Peyer's patch (tissue), 4 donors: ENCODE data around the gene VSIR.

ENCODE experiments used
- POLR2A ChIP-seq, 2 donors: fragments of 450-650 bp; IDR thresholded peaks; one replicate each; pipeline ENCODE4 v1.5.1; 2017; ENCODE audit warnings: antibody characterized with exemption in 2 of 2, mild to moderate bottlenecking in 2 of 2, moderate library complexity in 2 of 2
- TF ChIP-seq, protein P1 (sequence below), 6 experiments: fragments of 450-650 bp in 4 of 6; fragments of 200-600 bp in 2 of 6; sonication (generic) in 1 of 6; IDR thresholded peaks; one replicate each; pipeline ENCODE4 v1.5.1; 2017 to 2019; ENCODE audit warnings: antibody characterized with exemption in 6 of 6, mild to moderate bottlenecking in 3 of 6, moderate library complexity in 1 of 6

DNA sequence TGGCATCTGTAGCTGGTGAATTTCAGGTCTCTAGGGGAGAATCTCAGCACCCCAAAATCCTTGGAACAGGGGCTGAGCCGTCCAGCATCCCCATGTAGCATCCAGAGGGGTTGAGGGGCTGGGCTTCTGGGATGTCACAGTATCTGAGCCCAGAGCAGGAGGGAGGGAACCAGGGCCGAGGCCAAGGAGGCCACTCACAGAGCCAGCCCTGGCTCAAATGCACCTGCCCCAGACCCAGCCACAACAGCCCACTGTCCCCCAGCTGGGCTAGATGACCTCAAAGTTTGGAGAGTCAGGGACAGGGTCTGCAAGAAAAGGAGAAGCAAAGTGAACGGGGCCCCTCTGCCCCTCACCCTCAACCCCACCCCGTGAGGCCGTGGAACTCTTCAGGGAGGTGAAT, 22.3 kb downstream of the VSIR start:
- TF ChIP-seq, protein P1, sequence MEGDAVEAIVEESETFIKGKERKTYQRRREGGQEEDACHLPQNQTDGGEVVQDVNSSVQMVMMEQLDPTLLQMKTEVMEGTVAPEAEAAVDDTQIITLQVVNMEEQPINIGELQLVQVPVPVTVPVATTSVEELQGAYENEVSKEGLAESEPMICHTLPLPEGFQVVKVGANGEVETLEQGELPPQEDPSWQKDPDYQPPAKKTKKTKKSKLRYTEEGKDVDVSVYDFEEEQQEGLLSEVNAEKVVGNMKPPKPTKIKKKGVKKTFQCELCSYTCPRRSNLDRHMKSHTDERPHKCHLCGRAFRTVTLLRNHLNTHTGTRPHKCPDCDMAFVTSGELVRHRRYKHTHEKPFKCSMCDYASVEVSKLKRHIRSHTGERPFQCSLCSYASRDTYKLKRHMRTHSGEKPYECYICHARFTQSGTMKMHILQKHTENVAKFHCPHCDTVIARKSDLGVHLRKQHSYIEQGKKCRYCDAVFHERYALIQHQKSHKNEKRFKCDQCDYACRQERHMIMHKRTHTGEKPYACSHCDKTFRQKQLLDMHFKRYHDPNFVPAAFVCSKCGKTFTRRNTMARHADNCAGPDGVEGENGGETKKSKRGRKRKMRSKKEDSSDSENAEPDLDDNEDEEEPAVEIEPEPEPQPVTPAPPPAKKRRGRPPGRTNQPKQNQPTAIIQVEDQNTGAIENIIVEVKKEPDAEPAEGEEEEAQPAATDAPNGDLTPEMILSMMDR (IDR thresholded peaks at IDR 0.05), result no peak
- no peak for TF ChIP-seq POLR2A (IDR thresholded peaks at IDR 0.05)
